CD4-positive, alpha-beta T cell treated with Interleukin-4 for 1 hour (primary cell): ENCODE measurements around the gene BDH1.
A peak's percentile ranks its signal among the peaks of the same experiment; 100 is the strongest.

Experiments
- DNase-seq, 2 donors: peaks; one replicate each; pipeline ENCODE4 v3.0.0-alpha.2; 2020 to 2022

BDH1 gene

DNA sequence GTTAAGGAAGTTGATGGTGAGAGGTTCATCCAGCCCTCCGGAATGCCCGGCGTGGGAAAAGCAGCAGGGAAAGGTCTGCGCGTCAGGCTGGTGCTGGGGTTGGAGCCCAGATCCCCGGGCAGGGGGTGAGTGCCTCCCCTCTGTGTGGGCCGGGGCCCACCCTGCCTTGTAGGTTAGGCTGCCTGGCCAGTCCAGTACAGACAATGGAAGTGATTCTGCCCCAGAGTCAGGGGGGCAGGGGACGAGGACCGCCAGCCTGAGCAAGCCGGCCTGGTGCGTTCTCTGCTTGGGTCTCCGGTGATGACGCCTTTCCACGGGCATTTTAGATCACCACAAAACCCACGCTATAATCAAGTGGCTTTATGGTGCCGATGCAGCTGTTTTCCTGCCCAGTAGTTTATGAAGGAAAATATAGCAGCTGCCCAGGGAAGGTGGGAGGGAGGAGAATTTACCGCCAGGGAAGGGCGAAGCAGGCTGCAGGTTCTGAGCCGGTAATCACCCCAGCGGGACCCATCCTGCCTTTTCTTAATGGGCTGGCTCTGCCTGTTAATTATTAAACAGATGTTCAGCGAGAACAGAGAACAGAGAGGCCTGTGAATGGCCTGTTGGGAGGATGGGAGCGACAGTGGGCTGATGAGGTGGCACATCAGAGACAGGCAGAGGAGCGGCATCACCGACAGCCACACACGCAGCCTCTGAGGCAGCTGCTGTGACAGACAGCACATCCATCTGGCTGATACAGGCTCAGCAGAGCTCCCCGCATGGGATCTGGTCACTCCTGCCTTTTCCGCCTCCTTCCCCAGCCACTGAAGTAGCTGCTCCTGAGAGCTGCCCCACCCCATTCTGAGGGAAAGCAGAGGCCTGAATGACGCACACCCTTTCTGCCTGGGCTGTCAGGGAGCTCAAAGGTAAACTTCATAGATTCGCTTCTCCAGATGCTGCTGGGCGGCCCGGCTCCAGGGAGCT is 35.2 kb downstream of the BDH1 start:
- no peak for DNase-seq

DNA sequence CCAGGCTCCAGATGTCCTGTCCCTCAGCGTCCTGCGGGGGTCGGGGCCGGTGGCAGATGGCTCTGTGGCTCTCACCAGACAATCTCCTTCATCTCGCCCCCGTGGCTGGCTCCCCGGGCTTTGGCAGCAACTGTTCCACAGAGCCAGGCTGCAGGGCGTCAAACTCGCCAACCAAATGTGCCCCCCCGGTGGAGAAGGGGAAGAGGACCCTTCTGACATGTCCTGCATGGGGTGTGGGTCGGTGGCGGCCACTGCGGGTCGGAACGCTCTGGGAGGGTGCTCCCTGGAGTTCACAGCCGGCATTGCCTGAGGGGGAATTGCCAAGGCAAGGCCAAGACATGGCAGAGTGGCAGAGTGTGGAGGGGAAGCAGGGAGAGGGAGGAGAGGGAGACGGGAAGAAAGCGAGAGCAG is 36.0 kb downstream of the BDH1 start:
- peak in 1 of 2 donors; percentile 6 for DNase-seq

DNA sequence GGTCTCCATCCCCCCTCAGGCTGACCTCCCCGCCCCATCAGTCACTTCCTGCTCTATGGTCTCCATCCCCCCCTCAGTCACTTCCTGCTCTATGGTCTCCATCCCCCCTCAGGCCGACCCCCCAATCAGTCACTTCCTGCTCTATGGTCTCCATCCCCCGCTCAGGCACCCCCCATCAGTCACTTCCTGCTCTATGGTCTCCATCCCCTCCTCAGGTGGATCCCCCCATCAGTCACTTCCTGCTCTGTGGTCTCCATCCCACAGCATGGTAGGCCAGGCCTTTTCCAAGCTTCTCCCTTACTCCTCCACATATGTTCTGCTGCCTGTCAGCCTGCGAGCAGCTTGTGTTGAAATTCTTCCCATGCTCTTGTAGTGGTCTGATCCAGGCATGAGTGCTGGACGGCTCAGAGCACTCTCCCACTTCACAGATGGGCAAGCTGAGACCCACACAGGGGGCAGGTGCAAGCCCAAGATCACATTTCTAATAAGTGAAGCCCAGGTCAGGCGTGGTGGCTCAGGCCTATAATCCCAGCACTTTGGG is 36.8 kb downstream of the BDH1 start:
- DNase-seq: peak in 1 of 2 donors; percentile 22

DNA sequence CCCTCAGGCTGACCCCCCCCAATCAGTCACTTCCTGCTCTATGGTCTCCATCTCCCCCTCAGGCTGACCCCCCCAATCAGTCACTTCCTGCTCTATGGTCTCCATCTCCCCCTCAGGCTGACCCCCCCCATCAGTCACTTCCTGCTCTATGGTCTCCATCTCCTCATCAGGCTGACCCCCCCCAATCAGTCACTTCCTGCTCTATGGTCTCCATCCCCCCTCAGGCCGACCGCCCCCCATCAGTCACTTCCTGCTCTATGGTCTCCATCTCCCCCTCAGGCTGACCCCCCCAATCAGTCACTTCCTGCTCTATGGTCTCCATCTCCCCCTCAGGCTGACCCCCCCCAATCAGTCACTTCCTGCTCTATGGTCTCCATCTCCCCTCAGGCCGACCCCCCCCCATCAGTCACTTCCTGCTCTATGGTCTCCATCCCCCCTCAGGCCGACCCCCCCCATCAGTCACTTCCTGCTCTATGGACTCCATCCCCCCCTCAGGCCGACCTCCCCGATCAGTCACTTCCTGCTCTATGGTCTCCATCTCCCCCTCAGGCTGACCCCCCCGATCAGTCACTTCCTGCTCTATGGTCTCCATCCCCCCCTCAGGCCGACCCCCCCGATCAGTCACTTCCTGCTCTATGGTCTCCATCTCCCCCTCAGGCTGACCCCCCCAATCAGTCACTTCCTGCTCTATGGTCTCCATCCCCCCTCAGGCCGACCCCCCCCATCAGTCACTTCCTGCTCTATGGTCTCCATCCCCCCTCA is 37.7 kb downstream of the BDH1 start:
- DNase-seq: peak in 1 of 2 donors; percentile 26

DNA sequence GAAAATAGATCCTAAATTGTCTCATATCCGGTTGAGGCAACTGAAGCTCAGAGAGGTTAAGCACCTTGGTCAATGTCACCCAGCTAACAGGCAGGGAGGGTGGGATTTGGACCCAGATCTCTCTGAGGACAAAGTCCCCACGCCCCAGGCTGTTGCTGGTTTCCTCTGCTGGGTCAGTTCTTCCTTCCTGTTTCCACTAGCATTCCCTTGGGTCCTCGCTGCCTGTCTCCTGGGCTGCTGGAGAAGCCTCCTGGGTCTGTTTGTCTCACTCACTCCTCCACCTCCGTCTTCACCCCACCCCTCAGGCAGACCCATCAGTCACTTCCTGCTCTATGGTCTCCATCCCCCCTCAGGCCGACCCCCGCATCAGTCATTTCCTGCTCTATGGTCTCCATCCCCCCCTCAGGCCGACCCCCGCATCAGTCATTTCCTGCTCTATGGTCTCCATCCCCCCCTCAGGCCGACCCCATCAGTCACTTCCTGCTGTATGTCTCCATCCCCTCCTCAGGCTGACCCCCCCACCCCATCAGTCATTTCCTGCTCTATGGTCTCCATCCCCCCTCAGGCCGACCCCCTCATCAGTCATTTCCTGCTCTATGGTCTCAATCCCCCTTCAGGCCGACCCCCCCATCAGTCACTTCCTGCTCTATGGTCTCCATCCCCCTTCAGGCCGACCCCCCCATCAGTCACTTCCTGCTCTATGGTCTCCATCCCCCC is 38.7 kb downstream of the BDH1 start:
- DNase-seq: peak; percentile 25 to 29

DNA sequence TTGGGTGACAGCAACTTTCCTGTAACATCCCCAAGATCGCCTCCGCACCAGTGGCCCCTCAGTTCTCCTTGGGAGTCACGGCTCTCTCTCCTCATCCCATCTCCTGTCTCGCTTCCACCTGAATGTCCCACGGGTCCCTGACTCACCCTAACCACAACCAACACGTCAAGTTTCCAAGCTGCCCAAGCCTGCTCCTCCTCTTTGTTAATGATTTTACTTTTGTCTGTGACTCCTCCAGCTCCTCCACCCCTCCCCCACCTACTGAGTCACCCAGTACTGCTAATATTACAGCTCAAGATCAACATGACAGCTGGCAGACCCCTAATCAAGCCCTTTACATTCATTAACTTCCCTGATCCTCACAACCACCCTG is 39.3 kb downstream of the BDH1 start:
- DNase-seq: peak in 1 of 2 donors; percentile 6

DNA sequence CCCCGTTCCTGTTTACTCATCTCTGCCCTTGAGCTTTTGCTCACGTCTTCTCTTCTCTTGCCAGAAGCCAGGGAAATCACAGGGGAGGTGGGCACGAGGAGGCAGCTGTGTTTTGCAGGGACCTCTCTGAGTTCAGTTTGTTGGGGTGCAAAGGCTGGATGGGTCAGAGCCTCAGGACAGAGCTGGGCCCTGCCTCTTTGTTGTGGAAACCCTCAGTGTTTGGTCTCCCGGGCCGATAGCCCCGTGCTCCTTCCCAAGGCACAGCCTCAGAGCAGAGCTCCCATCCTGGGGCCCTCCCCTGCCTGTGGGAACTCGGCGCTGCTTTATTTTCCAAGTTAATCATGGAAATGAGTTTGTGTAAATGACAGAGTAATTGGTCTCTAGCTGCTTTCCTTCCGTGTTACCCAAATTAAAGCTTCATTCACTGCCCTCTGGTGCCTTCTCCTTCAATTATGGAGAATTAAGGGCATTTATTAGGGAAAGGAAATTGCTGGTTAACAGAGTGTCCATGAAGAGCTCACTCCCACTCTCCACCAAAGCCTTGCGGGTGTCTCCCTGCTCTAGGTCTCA is 40.9 kb downstream of the BDH1 start:
- no peak for DNase-seq

DNA sequence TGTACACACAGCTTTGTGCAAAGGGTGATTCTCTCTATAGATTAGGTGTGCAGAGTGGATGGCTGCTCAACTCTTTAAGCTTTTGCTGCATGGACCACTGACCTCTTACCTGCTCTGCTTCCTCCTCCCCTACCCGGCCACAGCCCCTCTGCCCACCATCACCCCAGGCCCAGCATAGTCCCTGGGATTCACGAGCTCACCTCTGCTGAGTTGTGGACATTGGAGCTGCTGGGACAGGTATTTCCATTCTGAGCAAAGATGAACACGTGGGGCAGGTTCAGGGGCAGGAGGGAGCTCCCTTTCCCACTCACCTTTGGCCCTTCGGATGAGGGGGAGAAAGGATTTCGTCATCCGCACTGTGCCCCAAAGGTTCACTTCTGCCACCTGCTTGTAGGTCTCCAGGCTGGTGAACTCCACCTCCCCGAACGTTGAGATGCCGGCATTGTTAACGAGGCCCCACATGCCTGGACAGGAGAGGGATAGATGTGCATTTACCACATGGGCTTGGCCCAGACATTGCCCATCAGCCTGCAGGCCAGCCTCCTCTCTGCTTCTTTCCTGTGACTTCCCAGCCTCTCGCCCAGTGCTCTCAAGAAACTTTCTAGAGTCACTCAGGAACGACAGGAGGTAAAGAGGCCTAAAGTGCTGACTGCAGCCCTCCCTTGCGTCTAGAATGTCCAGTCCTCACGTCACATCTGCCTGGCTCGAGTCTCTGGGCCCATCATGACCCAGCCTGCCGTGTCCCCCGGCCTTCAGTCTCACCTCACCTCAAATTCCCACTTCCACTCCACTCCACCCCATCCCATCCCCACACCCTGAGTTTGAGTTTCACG is 41.6 kb downstream of the BDH1 start:
- DNase-seq: no peak

DNA sequence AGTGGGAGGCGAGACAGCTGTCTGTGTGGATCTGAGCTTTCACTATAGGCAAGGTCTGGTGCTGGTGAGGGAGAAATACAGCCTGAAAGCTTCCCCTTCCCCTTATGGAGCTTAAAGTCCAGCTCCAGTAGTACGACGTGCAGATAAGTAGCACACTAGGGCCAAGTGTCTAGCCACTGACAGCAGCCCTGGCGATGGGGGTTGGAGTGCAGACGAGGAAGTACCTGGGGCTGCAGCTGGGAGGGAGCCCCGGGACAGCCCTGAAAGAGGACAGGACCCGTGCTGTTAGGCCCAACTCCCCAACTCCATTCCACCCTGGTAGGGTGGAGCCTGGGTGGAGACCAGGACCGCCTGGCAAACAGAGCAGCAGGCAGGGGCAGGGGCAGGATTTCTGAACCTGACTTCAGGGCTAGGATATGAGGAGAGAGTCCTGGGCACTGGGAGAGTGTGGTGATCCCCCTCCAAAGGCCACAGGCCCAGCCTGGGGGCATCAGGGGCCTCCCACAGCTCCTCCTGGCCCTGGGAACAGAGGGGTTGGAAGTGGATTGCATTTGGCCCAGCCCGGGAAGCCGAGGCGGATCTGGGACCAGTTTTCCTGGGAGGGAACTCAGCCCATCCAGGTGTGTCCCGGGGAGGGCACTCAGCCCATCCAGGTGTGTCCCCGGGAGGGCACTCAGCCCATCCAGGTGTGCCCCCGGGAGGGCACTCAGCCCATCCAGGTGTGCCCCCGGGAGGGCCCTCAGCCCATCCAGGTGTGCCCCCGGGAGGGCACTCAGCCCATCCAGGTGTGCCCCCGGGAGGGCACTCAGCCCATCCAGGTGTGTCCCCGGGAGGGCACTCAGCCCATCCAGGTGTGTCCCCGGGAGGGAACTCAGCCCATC is 42.8 kb downstream of the BDH1 start:
- DNase-seq: no peak

DNA sequence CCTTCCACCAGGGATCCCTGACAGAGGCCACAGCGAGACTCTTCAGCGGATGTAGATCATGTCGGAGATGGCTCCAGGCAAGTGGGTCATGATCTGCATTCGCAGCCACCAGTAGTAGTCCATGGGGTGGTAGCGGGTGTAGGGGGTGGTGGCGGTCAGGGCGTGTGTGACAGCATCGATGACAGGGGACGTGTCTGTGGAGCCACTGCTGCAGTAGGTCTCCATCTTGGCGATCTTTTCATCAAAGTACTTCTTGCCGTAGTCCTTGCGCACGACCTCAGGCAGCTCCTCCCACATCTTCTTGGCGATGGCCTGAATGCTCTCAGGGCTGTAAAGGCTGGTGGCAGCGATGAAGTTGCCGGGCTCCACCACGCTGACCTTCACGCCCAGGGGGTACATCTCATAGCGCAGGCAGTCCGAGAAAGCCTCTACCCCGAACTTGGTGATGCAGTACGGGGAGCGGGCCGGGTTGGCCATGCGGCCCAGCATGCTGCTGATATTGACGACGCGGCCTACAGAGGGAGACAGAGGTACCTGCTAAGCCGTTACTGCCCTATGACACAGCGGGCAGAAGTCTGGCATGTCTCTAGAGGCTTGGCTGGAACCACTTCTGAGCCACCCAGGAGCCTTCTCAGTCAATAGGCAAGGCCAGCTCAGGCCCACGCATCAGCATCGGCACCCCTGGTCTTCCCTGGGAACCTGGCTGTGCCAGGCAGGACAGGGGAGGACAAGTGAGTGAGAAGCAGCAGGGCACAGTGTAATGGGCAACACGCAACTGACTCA is 43.7 kb downstream of the BDH1 start:
- DNase-seq: no peak

DNA sequence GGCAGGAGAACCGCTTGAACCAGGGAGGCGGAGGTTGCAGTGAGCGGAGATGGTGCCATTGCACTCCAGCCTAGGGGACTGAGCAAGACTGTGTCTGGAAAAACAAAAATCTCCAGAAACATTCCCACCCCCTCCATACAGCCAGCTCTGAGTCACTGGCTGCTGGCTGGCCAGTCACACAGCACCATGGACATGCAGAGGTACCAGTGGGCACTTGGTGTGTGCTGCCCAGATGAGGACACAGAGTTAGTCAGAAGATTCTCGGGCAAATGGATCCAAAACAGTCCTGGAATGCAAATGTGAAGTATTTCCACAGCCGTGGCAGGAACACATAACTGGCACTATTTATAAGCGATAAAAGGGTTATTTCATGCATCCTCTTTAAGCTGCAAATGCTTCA is 44.6 kb downstream of the BDH1 start:
- DNase-seq: no peak

DNA sequence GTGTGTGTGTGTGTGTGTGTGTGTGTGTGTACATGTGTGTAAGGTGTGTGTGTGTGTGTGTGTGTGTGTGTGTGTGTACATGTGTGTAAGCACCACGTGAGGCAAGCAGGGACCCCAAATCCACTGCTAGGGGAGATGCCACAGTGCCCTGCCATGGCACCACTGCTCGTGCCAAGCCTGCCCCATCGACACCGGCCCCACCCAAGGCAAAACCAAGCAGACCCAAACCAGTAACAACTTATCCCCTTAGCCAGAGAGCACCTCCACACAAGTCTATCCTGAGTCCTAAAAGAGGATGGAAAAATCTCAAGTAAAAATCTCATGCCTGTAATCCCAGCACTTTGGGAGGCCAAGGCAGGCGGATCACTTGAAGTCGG is 45.1 kb downstream of the BDH1 start:
- DNase-seq: no peak

DNA sequence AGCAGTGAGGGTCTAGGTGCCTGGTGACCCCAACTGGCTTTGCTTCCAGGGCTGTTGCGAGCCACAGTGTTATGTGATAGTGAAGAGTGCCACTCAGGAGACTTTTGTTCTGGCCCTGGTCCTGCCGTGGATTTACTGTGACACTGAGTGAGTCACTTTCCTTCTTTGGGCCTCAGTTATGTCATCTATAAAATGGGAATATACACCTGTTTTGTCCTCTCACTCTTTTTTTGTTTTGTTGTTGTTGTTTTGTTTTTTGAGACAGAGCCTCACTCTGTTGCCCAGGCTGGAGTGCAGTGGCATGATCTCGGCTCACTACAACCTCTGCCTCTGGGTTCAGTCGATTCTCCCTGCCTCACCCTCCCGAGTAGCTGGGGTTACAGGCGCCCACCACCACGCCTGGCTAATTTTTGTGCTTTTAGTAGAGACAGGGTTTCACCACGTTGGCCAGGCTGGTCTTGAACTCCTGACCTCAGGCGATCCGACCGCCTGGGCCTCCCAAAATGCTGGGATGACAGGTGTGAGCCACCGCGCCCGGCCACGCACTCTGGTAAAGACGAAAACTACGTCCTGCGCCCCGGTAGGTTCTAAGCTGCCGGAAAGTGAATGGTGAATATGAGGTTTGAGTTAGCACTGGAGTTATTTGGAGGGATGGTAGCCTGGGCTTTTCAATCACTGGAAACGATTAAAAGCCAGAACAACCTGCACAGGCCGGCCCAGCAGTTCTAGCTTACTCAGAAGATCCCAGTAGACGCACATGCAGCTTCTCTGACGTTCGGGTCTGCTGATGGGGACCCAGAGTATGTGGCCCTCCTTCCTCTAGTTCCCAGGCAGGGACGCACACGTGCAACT is 46.6 kb downstream of the BDH1 start:
- no peak for DNase-seq

DNA sequence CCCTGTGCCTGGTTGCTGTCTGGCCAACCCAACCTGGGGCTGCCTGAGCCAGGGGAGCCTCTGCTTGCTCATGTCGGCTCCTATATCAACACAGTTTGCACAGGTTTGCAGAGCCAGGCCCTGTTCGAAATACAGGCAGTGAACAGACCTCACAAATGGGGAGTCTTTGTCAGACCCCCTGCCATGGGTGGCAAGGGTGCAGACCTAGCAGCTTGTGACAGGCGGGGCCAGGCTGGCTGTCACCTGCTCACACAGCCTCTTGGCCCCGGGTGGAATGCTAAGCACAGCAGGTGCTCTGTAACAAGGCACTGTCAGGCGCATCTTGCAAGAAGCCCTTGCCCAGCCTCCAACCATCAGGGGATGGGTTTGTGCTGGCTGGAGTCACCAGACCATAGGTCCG is 47.3 kb downstream of the BDH1 start:
- no peak for DNase-seq

DNA sequence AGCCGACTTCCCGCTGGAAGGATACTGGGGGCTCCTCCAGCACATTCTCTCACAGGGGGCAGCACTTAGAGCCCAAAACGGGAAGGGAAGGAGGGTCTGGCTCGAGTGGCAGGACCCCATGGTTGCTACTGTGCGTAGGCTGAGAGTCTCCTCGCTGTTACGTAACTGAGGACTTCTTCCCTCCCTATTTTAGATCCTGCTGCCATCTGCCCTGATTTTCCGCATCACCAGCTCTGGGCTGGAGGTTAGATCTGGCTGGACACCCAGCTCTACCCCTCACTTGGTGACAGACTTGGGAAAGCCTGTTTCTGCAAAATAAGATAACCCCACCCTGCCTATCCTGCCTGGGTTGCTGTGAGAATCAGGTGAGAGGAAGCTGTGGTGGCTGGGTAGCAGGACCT is 47.7 kb downstream of the BDH1 start:
- DNase-seq: no peak

DNA sequence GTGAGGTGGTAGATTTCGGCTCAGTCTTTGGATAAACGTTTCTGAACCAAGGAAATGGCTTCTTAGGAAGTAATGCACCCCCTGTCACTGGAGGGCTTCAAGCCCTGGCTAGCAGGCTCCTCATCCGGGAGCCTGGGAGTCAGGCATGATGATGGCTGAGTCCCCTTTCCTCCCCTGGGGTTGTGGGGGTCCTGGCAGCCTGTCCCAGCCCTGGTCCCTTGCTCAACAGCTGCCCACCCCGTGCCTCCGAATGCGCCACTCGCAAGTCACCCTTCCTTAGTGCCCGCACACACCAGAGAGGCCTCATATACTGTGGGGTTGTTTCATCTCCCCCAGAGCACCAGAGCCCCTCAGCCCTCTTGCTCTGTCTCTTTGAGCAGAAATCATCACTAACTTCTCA is 48.2 kb downstream of the BDH1 start:
- DNase-seq: no peak

DNA sequence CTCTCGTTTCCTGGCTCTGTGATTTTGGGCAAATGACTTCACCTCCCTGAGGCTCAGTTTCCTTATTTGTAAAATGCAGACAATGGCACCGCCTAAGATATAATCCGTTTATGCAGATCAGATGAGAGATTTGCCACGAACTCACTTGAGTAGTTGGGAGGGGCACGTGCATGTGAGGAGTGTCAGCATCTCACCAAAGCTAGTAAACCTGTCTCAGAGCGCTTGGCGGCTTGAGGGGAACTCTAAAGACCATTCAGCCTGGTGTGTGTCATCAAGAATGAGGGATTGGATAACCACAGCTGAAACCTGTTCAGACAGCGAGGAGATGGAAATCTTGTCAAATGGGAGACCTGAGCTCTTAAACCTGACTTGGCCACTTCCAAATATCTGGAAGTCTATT is 48.7 kb downstream of the BDH1 start:
- no peak for DNase-seq

DNA sequence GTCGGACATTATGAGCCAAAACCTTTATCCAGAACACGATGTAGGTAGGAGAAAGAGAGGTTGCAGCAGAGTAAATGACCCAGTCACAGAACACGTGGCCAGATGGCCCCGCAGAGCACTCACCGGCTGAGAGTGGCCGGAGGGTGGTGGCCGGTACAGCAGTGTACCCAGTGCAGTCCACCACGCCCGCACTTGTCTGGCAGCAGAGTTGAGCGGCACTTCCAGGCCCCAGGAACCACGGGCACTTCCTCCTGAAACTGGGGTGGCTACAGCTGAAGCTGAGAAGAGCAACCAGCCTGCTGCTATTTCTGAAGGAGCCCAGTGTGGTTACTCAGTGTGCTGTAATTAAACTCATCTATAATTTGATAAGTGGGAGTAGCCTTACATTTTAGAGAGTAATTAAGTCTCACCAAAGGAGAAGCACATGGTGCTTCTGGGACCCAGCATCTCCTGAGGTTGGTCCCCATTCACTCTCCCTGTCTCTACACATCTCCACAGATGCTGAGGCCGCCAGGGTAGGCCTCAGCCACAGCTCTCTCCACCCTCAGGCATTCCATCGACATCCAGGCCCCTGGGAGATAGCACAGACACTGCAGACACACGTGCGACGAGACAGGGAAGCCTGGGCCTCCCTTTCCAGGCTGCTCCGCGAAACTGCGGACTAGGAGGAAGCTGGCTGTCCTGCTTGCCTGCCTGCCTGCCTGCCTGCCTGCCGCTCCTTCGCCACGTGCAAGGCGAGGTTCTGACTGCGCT is 49.8 kb downstream of the BDH1 start:
- no peak for DNase-seq
